Mucosa of rectum (tissue), 2 donors: ENCODE measurements around the gene RNF224.
A peak's percentile ranks its signal among the peaks of the same experiment; 100 is the strongest.

Experiments used
- H3K27ac ChIP-seq, 2 donors: one replicate each; pipeline ENCODE4 v1.7.0; 2013; ENCODE audit warnings: inconsistent platforms in 2 of 2, low read depth in 2 of 2, low read length in 2 of 2
- H3K27me3 ChIP-seq, 2 donors: one replicate each; pipeline ENCODE4 v1.7.0; 2013; ENCODE audit warnings: low read length in 2 of 2; ENCODE audit not compliant: control insufficient read depth in 2 of 2, insufficient read depth in 2 of 2
- H3K36me3 ChIP-seq, 2 donors: one replicate each; pipeline ENCODE4 v1.7.0; 2013; ENCODE audit warnings: low read length in 2 of 2; ENCODE audit not compliant: control insufficient read depth in 2 of 2, insufficient read depth in 2 of 2
- H3K4me1 ChIP-seq, 2 donors: one replicate each; pipeline ENCODE4 v1.7.0; 2013; ENCODE audit warnings: low read length in 2 of 2, mild to moderate bottlenecking in 1 of 2; ENCODE audit not compliant: control insufficient read depth in 2 of 2, insufficient read depth in 2 of 2
- H3K4me3 ChIP-seq, 2 donors: one replicate each; pipeline ENCODE4 v1.7.0; 2013; ENCODE audit warnings: low read length in 2 of 2
- H3K9ac ChIP-seq, 2 donors: one replicate each; pipeline ENCODE4 v1.7.0; 2013; ENCODE audit warnings: low read length in 2 of 2, low read depth in 1 of 2, mild to moderate bottlenecking in 1 of 2
- H3K9me3 ChIP-seq, 2 donors: one replicate each; pipeline ENCODE4 v1.7.0; 2013; ENCODE audit warnings: low read length in 2 of 2; ENCODE audit not compliant: control insufficient read depth in 2 of 2
- donor health status: healthy.
- donor health status: Normal muscosa, but diverticular disease.

The RNF224 gene

DNA sequence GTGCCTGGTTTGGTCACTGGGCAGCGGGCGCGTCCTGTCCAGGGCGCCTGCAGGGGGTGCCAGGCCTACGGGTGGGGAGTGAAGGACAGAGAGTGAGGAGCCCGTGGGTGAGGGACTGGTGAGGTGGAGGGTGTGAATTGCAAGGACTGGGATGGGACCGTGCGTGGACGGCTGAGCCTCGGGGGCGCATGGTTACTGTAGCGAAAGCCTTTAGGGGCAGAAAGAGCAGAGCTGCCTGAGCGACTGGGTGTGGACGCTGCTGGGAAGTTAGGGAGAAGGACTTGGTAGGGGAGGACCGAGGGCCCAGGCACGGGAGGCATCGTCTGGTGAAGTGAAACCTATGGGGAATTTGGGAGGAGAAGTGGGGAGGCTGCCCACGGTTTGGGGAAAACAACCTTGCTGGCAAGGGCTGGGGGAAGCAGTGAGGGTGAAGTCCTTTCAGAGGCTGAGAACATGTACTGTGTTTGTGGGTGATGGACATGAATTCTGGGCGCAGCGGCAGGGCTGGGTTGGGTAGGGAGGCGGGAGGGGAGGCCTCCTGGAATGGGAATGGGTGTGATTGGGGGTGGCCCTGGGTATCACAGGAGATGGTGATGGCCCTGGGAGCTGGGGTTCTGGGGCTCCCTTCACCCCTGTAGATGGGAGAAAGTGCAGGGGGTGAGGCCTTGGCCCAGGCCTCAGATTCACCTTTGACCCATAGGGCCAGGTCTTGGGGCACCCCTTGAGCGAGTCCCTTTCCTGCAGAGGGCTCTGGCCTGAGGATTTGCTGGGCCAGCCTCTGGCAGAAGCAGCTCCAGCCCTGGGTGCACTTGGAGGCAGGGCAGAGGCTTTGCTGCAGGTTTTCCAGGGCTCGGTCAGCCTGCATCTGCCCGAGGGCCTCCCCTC, 48.5 kb downstream of the RNF224 start:
- H3K9ac ChIP-seq, result peak overlapping the region in 1 of 2 donors; percentile 1
- H3K27me3 ChIP-seq, result no peaks in the 10 kb centered on the region
- H3K4me3 ChIP-seq, result no peak overlapping the region
- no peaks in the 10 kb centered on the region for H3K9me3 ChIP-seq
- peak overlapping the region; percentile 91 to 96 for H3K27ac ChIP-seq
- H3K36me3 ChIP-seq, result peaks cover 15 to 19% of the 10 kb centered on the region in 2 donors
- peaks cover 19 to 35% of the 10 kb centered on the region in 2 donors for H3K4me1 ChIP-seq

DNA sequence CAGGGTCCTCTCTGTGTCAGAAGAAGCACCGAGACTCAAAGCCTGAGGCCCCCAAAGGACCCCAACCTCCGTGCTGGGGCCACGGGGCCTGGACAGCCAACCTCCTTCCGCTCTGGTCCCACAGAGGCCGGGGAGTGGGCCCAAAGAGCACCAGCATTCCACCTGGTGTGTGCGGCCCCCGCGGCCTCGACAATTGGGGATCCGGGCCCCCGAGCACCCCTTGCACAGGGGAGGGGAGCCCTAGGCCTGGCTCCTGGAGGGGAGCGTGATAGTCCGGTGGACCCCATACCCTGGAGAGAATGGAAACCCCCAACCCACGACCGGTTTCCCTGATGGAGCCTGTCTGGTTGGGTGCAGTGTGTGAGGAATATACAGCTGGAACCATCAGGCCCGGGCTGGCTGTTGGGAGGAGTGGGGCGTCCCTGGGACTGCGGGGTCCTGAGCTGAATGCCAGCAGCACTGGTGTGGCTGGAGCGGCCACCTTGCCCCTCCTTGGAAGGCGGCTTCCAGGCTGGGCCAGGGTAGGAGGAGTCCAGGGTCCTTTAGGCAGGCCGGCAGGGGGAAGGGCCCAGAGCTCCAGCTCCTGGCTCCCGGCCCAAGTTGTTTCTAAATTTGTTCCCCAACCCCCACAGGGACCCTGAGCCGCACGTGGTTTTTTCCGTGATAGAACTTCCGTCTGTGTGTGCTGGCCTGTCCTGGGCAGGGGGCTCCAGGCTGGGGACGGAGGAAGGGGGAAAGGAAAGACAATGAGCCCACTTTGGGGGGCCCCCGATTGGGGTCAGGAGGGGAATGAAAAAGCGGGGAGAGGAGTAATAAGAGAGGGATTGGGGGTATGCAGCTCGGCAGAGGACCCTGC, 49.4 kb downstream of the RNF224 start:
- no peaks in the 10 kb centered on the region for H3K9me3 ChIP-seq
- peak overlapping the region; percentile 91 to 96 for H3K27ac ChIP-seq
- no peaks in the 10 kb centered on the region for H3K27me3 ChIP-seq
- H3K36me3 ChIP-seq, result peaks cover 16 to 19% of the 10 kb centered on the region in 2 donors
- peak overlapping the region; percentile 85 for H3K4me3 ChIP-seq
- peaks cover 21 to 35% of the 10 kb centered on the region in 2 donors for H3K4me1 ChIP-seq
- peak overlapping the region; percentile 92 to 99 for H3K9ac ChIP-seq

DNA sequence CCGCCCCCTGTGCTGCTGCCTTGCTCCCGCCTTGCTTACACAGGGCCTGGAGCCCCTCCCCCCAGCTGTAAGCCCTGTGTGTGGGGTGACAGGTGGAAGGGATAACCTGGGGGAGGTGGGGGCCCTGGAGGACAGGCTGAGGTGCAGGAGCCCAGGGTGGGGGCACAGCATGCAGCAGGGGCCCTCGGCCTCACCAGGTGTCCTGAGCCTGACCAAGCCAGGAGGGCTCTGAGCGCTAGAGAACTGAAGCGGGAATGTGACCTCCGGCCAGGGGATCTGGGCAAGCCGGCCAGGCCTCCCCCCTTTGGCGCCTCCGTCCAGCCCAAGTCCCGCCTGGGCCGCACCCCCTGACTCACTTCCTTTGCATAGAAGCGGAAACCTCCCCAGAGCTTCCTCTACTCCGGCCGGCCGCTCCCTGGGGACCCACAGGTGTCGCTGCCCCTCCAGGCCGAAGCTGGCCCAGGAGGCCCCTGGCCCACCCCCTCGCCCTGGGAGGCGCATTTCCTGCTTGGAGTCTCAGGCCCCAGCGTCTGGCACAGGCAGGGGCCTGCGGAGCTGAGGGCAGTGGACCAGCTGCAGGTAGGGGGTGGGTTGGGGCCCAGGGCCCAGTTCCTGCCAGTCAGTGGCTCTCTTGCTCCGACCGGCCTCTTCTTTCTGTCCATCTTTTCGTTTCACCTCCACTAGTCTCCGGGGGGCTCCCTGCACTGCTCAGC, 50.2 kb downstream of the RNF224 start, which contains the start of gene TOR4A:
TSS of gene TOR4A (plus strand) at position 398 of the 713 bp plus-strand sequence. CDS start 964 bp downstream, outside the sequence.
- Histone ChIP-seq H3K9me3 (no peaks in the 10 kb centered on the region), H3K27me3 (no peaks in the 10 kb centered on the region), H3K9ac (peak within 1 kb of the TSS; percentile 92 to 99), H3K4me3 (peak within 1 kb of the TSS; percentile 85), H3K36me3 (peaks cover 17 to 18% of the 10 kb centered on the region in 2 donors), H3K27ac (peak within 1 kb of the TSS; percentile 91 to 96), H3K4me1 (peaks cover 21 to 35% of the 10 kb centered on the region in 2 donors)

DNA sequence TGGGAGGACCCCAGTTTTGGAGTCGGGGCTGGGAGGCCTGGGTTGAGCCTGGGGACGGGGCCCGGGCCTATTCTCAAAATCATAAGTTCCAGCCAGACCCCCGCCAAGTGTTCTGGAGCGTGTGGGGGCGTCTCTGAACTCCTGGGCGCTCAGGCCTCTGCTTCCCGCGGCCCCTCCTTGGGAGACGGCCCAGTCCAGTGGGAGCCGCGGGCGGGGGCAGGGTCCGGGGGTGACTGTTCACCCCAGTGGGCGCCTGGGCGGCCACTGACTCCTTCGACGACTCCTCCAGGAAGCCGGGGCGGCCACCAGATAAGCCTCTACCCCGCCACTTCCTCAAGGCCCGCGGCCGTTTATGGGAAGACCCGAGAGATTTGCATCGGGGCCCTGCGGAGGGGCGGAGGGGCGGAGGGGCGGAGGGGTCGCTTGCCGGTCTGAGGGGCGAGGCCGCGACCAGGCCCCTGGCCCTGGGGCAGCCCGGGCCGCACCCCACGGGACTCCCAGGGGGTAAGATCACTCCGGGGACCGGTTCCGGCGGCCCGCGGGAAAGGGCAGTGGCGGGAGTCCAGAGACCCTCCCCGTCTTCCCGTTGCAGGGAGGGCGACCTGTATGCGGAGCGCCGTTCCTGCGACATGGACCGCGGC, 50.9 kb downstream of the RNF224 start:
- Histone ChIP-seq H3K27me3 (no peaks in the 10 kb centered on the region), H3K4me1 (peaks cover 21 to 35% of the 10 kb centered on the region in 2 donors), H3K27ac (peak overlapping the region; percentile 91 to 96), H3K9me3 (no peaks in the 10 kb centered on the region), H3K36me3 (peaks cover 19 to 20% of the 10 kb centered on the region in 2 donors), H3K9ac (peak overlapping the region; percentile 92 to 99), H3K4me3 (peak overlapping the region; percentile 85)
